GM12892 (cell line): ENCODE data around the gene FBXO36.

Experiments
- POLR2A ChIP-seq: IDR thresholded peaks from 2 replicates; pipeline ENCODE4 v1.6.1; 2011; ENCODE audit warnings: low read depth, low read length, control low read depth
- POLR2AphosphoS5 ChIP-seq: IDR thresholded peaks from 2 replicates; pipeline ENCODE4 v1.6.1; 2011; ENCODE audit warnings: low read depth, low read length, control low read depth
- TAF1 ChIP-seq: IDR thresholded peaks from 2 replicates; pipeline ENCODE4 v1.6.1; 2011; ENCODE audit warnings: low read depth, mild to moderate bottlenecking, control low read depth, low read length, borderline replicate concordance

DNA sequence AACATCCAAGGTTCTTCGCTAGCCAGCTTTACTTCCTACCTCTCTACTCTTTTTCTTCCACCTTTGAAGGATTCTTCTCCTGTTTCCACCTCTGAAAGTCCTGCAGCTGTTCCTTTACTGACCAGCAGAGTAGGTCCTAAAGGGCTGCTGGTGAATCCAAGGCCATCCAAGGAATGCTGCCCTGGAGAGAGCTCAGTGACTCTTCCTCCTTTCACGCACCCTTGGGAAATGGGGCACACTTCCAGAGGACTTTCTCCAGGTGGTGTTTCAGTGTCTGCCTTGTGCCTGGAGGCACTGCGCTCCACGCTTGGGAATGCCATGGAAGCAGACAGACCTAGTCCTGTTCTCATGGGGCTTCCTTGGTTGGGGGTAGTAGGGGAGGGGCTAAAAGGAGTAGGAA, 101.0 kb downstream of the FBXO36 start:
- TF ChIP-seq POLR2A, result no peak
- no peak for TF ChIP-seq POLR2AphosphoS5
- no peak for TF ChIP-seq TAF1
